NCI-H82 treated with DMSO at 0.1 percent for 48 hours (cell line): ENCODE data around the gene CYP1A1.
"Not testable (repeated sequence)": the region's sequence is repeated elsewhere in the genome, so short reads cannot be mapped to it uniquely, and the experiment has no call there.

ENCODE experiments used
- DNase-seq: peaks from one replicate; lab custom pipeline; 2025; ENCODE audit not compliant: unreplicated experiment; lab: John Stamatoyannopoulos, UW

The CYP1A1 gene

DNA sequence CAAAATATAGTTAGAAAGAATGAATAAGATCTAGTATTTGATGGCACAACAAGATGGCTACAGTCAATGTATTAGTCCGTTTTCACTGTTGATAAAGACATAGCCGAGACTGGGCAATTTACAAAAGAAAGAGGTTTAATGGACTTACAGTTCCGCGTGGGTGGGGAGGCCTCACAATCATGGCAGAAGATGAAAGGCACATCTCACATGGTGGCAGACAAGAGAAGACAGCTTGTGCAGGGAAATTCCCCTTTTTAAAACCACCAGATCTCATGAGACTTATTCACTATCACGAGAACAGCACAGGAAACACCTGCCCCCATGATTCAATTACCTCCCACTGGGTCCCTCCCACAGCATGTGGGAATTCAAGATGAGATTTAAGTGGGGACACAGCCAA, 12.9 kb upstream of the CYP1A1 start:
- not testable (repeated sequence) for DNase-seq

- DNase-seq = no peak
Measured at GRCh38 chr15:74735305-74735704, 10.0 kb upstream of the CYP1A1 start.

- DNase-seq = no peak
Measured at GRCh38 chr15:74733269-74733668, 7.9 kb upstream of the CYP1A1 start.

DNA sequence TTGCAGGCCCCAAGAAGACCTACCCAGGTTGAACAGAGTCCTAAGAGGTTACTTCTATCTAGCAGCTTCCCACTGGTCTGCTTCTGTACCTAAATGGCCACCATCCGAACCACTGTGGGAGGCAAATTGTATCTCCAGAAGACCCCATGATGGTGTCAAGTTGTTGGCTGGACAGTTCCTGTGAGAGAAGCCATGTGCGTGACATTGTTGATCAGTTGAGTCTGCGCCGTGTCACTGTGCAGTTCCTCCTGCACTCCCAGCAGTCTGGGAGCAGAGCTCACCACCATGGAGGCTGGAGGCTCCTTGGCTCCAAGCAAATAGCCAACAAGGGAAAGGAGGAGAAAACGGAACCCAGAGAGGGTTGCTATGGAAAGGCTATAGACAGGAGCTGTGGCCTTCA, 7.5 kb upstream of the CYP1A1 start:
- no peak for DNase-seq

DNA sequence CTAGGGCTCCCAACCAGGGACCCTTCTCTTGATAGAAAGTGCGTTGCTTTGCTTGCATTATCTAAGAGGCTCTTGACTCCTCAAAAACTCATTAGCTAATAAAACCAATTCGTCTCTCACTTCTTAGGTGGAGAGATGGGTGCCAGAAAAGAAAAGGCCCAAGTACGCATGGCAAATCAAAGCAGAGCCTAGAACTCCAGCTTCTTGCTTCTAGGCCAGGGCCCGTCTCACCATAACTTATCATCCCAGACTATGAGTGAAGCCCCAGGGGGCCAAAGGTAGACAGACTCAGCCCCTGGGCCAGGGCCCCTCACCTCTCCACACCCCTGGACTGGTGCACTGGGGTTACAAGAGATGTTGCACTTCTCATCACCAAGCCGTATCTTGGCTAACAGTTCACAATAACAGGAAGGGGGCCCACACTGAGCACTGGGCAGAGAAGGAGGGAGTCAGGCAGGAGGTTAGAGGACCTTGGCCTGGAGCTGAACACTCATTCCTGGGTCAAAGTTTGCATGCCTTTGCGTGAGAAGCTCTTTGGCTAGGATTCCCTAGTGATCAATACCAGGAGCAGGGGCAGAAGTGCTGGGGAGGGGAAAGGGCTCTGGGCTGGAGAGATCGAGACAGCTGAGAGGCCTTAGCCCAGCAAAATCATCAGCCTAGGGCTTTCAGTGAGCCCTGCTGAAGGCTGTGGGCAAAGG, 5.4 kb upstream of the CYP1A1 start:
- no peak for DNase-seq

- not testable (repeated sequence) for DNase-seq
Measured at GRCh38 chr15:74729372-74729771, 4.0 kb upstream of the CYP1A1 start.

- not testable (repeated sequence) for DNase-seq
Measured at GRCh38 chr15:74728699-74729098, 3.4 kb upstream of the CYP1A1 start.

GRCh38 chr15:74727727-74728126, 2.4 kb upstream of the CYP1A1 start:
- no peak for DNase-seq

- DNase-seq = no peak
Measured at GRCh38 chr15:74726774-74727164, 1.4 kb upstream of the CYP1A1 start.

DNA sequence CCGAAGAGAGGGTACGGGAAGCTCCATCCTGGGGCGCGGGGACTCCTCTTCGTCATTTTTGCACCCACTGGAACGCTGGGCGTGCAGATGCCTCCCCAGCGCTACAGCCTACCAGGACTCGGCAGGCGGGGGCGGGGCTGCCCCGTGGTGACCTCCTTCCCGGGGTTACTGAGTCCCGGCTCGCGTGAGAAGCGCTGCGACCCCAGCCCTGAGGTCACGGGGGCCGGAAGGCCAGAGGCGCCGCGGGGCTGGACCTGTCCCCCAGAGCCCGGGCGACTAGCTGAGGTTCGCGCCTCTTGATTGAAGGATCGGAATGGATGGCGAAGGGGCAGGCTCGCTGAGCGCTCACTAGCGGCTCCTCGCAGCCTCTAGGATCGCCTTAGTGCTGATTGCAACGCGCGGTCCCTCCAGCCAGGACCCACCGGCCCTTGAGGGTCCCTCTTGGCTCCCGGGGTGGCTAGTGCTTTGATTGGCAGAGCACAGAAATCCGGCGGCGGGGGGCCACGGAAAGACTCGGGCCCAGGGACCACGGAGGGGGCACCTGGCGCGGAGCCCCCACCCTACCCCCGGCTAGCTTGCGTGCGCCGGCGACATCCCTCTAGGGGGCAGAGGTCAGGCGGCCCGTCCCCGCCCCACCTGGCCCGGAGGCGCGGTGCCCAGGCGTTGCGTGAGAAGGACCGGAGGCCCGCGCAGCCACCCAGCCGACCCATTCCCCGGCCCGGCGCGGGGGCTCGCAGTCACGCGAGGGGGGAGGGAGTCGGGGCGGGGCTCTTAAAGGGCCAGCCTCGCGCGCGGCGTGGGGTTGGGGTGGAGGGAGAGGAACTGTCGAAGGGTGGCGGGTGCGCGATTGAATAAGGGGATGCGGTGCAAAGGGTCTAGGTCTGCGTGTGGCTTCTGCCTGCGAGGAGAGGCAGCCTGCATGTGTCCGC, 781 bp upstream of the CYP1A1 start:
- no peak for DNase-seq

- DNase-seq = no peak
Measured at GRCh38 chr15:74724570-74725224, 631 bp downstream of the CYP1A1 start.

GRCh38 chr15:74723754-74724334, 1.5 kb downstream of the CYP1A1 start:
- DNase-seq = no peak

DNA sequence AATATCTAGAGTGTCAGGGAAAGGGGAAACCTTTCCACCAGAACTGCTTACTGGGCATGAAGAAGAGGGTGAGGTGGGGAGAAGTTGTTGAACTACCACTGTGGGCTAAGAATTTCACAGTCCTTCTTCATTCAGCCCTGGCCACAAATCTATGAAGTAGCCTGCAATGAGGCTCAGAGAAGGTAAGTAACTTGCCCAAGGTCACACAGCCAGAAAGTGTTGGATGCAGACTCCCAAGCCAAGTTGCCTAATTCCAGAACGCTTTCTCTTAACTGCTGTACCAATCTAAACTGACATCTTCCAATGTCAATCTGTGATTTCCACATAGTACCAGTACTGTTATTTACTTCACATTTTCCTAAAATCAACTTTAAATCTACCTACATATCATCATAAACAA, 2.1 kb downstream of the CYP1A1 start:
- DNase-seq = no peak

GRCh38 chr15:74722591-74722990, 2.7 kb downstream of the CYP1A1 start:
- no peak for DNase-seq

GRCh38 chr15:74716651-74717050, 8.7 kb downstream of the CYP1A1 start:
- DNase-seq = no peak

GRCh38 chr15:74712311-74712710, 13.0 kb downstream of the CYP1A1 start:
- DNase-seq = no peak

DNA sequence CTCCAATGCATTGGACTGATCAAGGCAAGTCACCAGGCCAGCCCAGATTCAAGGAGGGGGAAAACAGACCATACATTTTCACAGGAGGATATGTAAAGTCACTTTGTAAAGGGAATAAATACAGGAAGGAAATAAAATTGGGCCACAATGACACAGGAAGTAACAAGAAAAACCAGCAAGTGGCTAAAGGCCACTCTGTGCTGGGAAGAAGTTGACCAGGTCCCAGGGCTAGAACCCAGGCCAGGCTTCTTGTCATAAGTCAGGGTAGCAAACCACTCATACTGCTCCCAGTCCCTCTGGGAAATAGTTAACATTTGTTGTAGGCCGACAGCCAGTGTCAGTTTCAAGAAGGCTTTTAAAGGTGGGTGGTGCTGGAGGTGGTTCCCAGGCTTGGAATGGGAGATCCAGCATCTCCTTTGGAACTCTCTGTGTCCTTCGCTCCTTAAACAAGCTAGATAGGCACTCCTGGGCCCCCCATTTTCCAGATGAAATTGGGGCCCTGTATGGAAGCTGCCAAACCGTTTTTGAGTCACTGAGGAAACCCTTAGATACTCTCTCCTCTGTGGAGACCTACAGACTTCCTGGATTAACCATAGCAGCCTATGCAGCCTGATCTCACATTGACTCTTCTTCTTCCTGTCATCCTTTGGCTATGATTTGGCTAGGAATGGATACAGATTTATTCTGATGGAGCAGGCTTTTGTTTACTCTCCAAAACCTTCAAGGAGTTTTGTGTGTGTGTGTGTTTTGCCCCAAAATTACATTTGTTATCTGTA, 14.8 kb downstream of the CYP1A1 start:
- no peak for DNase-seq

GRCh38 chr15:74709892-74710291, 15.4 kb downstream of the CYP1A1 start:
- DNase-seq = no peak

- no peak for DNase-seq
Measured at GRCh38 chr15:74709011-74709410, 16.3 kb downstream of the CYP1A1 start.

- no peak for DNase-seq
Measured at GRCh38 chr15:74696808-74697207, 28.5 kb downstream of the CYP1A1 start.

- DNase-seq = no peak
Measured at GRCh38 chr15:74696398-74696729, 29.0 kb downstream of the CYP1A1 start.
